ENCODE measurements around the gene SOX18. TPM values are rescaled to one million over a fixed set of nuclear protein-coding genes. Genes with fewer than 3 reads are reported as not detected.
A peak's percentile ranks its signal among the peaks of the same experiment; 100 is the strongest.

Gene SOX18
- total RNA-seq, 4 donors from 2014 or later, result 7.5 to 16.9 (median 10.6) TPM

- Histone ChIP-seq H3K4me1 (peaks cover 7 to 49% of the 10 kb centered on the region in 2 donors), H3K27me3 (no peaks in the 10 kb centered on the region), H3K27ac (peak overlapping the region in 1 of 3 donors; percentile 67), H3K9me3 (no peaks in the 10 kb centered on the region), H3K36me3 (no peaks in the 10 kb centered on the region), H3K4me3 (replicated peaks in 1 of 3) (no peak overlapping the region)
- WGBS, 2 donors, result 51 to 71% methylated on average over 5 to 6 of the region's 15 CpGs
- intact Hi-C loops (cut with DNase I), result no loop called here
- DNase-seq, result no peak
- TF ChIP-seq CTCF (IDR thresholded peaks at IDR 0.05) (no peak), POLR2A (IDR thresholded peaks at IDR 0.05) (no peak)
Measured at GRCh38 chr20:64041040-64041780, 8.2 kb downstream of the SOX18 start.

GRCh38 chr20:64040231-64041039, 9.0 kb downstream of the SOX18 start:
- H3K27me3 ChIP-seq, result no peaks in the 10 kb centered on the region
- H3K9me3 ChIP-seq, result no peaks in the 10 kb centered on the region
- H3K4me1 ChIP-seq, result peaks cover 7 to 49% of the 10 kb centered on the region in 2 donors
- WGBS, 2 donors, result 63 to 74% methylated on average over 9 to 10 of the region's 12 CpGs
- no peak for DNase-seq
- no peak overlapping the region for H3K27ac ChIP-seq
- H3K36me3 ChIP-seq, result no peaks in the 10 kb centered on the region
- intact Hi-C loops (cut with DNase I), result no loop called here
- TF ChIP-seq POLR2A (IDR thresholded peaks at IDR 0.05), result no peak
- TF ChIP-seq CTCF (IDR thresholded peaks at IDR 0.05), result no peak
- H3K4me3 ChIP-seq (replicated peaks in 1 of 3), result no peak overlapping the region

- Histone ChIP-seq H3K4me1 (peaks cover 7 to 49% of the 10 kb centered on the region in 2 donors), H3K27me3 (no peaks in the 10 kb centered on the region), H3K9me3 (no peaks in the 10 kb centered on the region), H3K4me3 (replicated peaks in 1 of 3) (peak overlapping the region in 1 of 3 donors; percentile 33), H3K36me3 (no peaks in the 10 kb centered on the region), H3K27ac (peak overlapping the region in 1 of 3 donors; percentile 35)
- TF ChIP-seq POLR2A (IDR thresholded peaks at IDR 0.05) (no peak), CTCF (IDR thresholded peaks at IDR 0.05) (no peak)
- DNase-seq, result no peak
- intact Hi-C loops (cut with DNase I), result no loop called here
- WGBS, 2 donors, result 11 to 21% methylated on average over 6 to 13 of the region's 17 CpGs
Measured at GRCh38 chr20:64039293-64040160, 9.9 kb downstream of the SOX18 start.

GRCh38 chr20:64038565-64039292, 10.7 kb downstream of the SOX18 start:
- intact Hi-C loops (cut with DNase I), result no loop called here
- Histone ChIP-seq H3K27ac (peak overlapping the region in 2 of 3 donors; percentile 45 to 61), H3K27me3 (no peaks in the 10 kb centered on the region), H3K9me3 (no peaks in the 10 kb centered on the region), H3K4me1 (peaks cover 7 to 49% of the 10 kb centered on the region in 2 donors), H3K36me3 (peaks cover 5 to 7% of the 10 kb centered on the region in 2 donors), H3K4me3 (replicated peaks in 1 of 3) (peak overlapping the region in 1 of 3 donors; percentile 33)
- peak; percentile 67 to 72 for DNase-seq
- no peak for TF ChIP-seq POLR2A (IDR thresholded peaks at IDR 0.05)
- peak in 5 of 6 experiments; percentile 37 to 71 (median 47) for TF ChIP-seq CTCF (IDR thresholded peaks at IDR 0.05)
- 0 to 2% methylated on average over 14 to 34 of the region's 91 CpGs for WGBS, 2 donors

All from thyroid gland (tissue), 4 donors.